ENCODE results near the gene NOTO.

NOTO gene

GRCh38 chr2:73257425-73258125, 55.2 kb downstream of the NOTO start:
- no peak for DNase-seq (ENCODE audit: low spot score)

- no peak for DNase-seq (ENCODE audit: low spot score)
These were observed 56.0 kb downstream of the NOTO start for GRCh38 chr2:73258186-73258912.

GRCh38 chr2:73258913-73259215, 56.5 kb downstream of the NOTO start:
- no peak for DNase-seq (ENCODE audit: low spot score)

GRCh38 chr2:73259276-73259675, 56.9 kb downstream of the NOTO start:
- DNase-seq (ENCODE audit: low spot score), result no peak

GRCh38 chr2:73259704-73260337, 57.4 kb downstream of the NOTO start:
- DNase-seq (ENCODE audit: low spot score), result no peak

- no peak for DNase-seq (ENCODE audit: low spot score)
These were observed 58.1 kb downstream of the NOTO start for GRCh38 chr2:73260338-73260984.

Data from left forelimb (tissue), 1 donor.